ENCODE measurements around the gene GALNS. TPM values are rescaled to one million over a fixed set of nuclear protein-coding genes. Genes with fewer than 3 reads are reported as not detected.

The GALNS gene
- total and polyA plus RNA-seq, 10 donors, result 9.7 to 71.6 (median 42.9) TPM

GRCh38 chr16:88767546-88768070, 89.1 kb downstream of the GALNS start:
- intact Hi-C loops (cut with DNase I; ENCODE audit: low total_unique reads), result no loop called here
- Histone ChIP-seq H3K36me3 (peaks cover 0 to 27% (median 6%) of the 10 kb centered on the region in 6 donors), H3K27ac (peak overlapping the region in 6 of 8 donors; percentile 41 to 80 (median 72)), H3K4me1 (peaks cover 62 to 99% (median 82%) of the 10 kb centered on the region in 6 donors), H3K27me3 (replicated peaks in 1 of 7) (no peaks in the 10 kb centered on the region), H3K9me3 (no peaks in the 10 kb centered on the region), H3K4me3 (peak overlapping the region in 1 of 8 donors; percentile 24)
- 69 to 79% (median 72%) methylated on average over 12 of the region's 12 CpGs for WGBS, 5 donors
- TF ChIP-seq POLR2A (IDR thresholded peaks at IDR 0.05), result no peak
- no peak for TF ChIP-seq POLR2AphosphoS5 (IDR thresholded peaks at IDR 0.05)
- TF ChIP-seq CTCF (IDR thresholded peaks at IDR 0.05 in 8 of 11, conservative IDR thresholded peaks at IDR 0.05 in 3 of 11), result no peak
- DNase-seq, result no peak

- H3K4me1 ChIP-seq, result peaks cover 67 to 99% (median 82%) of the 10 kb centered on the region in 6 donors
- DNase-seq, result no peak
- intact Hi-C loops (cut with DNase I; ENCODE audit: low total_unique reads), result no loop called here
- no peaks in the 10 kb centered on the region for H3K27me3 ChIP-seq (replicated peaks in 1 of 7)
- WGBS, 5 donors, result 70 to 78% (median 77%) methylated on average over 11 of the region's 11 CpGs
- no peaks in the 10 kb centered on the region for H3K9me3 ChIP-seq
- H3K36me3 ChIP-seq, result peaks cover 0 to 32% (median 6%) of the 10 kb centered on the region in 6 donors
- H3K27ac ChIP-seq, result peak overlapping the region in 5 of 8 donors; percentile 69 to 80 (median 74)
- H3K4me3 ChIP-seq, result no peak overlapping the region
- TF ChIP-seq POLR2AphosphoS5 (IDR thresholded peaks at IDR 0.05) (no peak), CTCF (IDR thresholded peaks at IDR 0.05 in 8 of 11, conservative IDR thresholded peaks at IDR 0.05 in 3 of 11) (no peak), POLR2A (IDR thresholded peaks at IDR 0.05) (no peak)
Observed at GRCh38 chr16:88766975-88767374, 89.8 kb downstream of the GALNS start.

- Histone ChIP-seq H3K4me1 (peaks cover 56 to 100% (median 80%) of the 10 kb centered on the region in 6 donors), H3K36me3 (peaks cover 0 to 41% (median 6%) of the 10 kb centered on the region in 6 donors), H3K9me3 (no peaks in the 10 kb centered on the region), H3K27ac (no peak overlapping the region), H3K4me3 (no peak overlapping the region), H3K27me3 (replicated peaks in 1 of 7) (no peaks in the 10 kb centered on the region)
- WGBS, 5 donors, result 82 to 93% (median 91%) methylated on average over 8 to 9 of the region's 9 CpGs
- no peak for TF ChIP-seq POLR2A (IDR thresholded peaks at IDR 0.05)
- peak in 1 of 3 donors; percentile 9 for TF ChIP-seq POLR2AphosphoS5 (IDR thresholded peaks at IDR 0.05)
- DNase-seq, result no peak
- intact Hi-C loops (cut with DNase I; ENCODE audit: low total_unique reads), result no loop called here
Observed at GRCh38 chr16:88764913-88765349, 91.8 kb downstream of the GALNS start.

GRCh38 chr16:88764080-88764479, 92.7 kb downstream of the GALNS start:
- H3K27ac ChIP-seq, result peak overlapping the region in 1 of 8 donors; percentile 14
- TF ChIP-seq CTCF (IDR thresholded peaks at IDR 0.05 in 8 of 11, conservative IDR thresholded peaks at IDR 0.05 in 3 of 11), result no peak
- no peak for TF ChIP-seq POLR2A (IDR thresholded peaks at IDR 0.05)
- no peak for TF ChIP-seq POLR2AphosphoS5 (IDR thresholded peaks at IDR 0.05)
- peaks cover 0 to 45% (median 6%) of the 10 kb centered on the region in 6 donors for H3K36me3 ChIP-seq
- H3K27me3 ChIP-seq (replicated peaks in 1 of 7), result no peaks in the 10 kb centered on the region
- DNase-seq, result no peak
- intact Hi-C loops (cut with DNase I; ENCODE audit: low total_unique reads), result no loop called here
- 90 to 94% (median 93%) methylated on average over 19 of the region's 19 CpGs for WGBS, 5 donors
- H3K4me3 ChIP-seq, result no peak overlapping the region
- peaks cover 54 to 100% (median 80%) of the 10 kb centered on the region in 6 donors for H3K4me1 ChIP-seq
- H3K9me3 ChIP-seq, result peaks cover 0 to 2% (median 0%) of the 10 kb centered on the region in 8 donors

Other genes with a start within 250 kb of the GALNS start
- gene IL17C, start 218.4 kb downstream of the GALNS start, total RNA-seq, result 1 to 10 TPM in 1 of 7 donors, under 1 TPM in 1, not detected in 5; 0.82 to 1.2 TPM
- under 1 TPM; 0.39 to 0.64 (median 0.47) TPM for gene IL17C, start 218.4 kb downstream of the GALNS start, polyA plus RNA-seq
- gene CYBA, start 205.9 kb downstream of the GALNS start, total RNA-seq, result 100 to 1,000 TPM; 557 to 820 (median 628) TPM
- 100 to 1,000 TPM; 649 to 925 (median 917) TPM for gene CYBA, start 205.9 kb downstream of the GALNS start, polyA plus RNA-seq
- gene MVD, start 193.9 kb downstream of the GALNS start, total RNA-seq, result 10 to 100 TPM; 24.1 to 49.3 (median 35.1) TPM
- 10 to 100 TPM; 35.1 to 74.9 (median 57.3) TPM for gene MVD, start 193.9 kb downstream of the GALNS start, polyA plus RNA-seq
- 1 to 10 TPM; 4.8 to 7.6 (median 6.0) TPM for gene SNAI3, start 170.4 kb downstream of the GALNS start, total RNA-seq
- 1 to 10 TPM; 5.6 to 7.8 (median 7.1) TPM for gene SNAI3, start 170.4 kb downstream of the GALNS start, polyA plus RNA-seq
- gene RNF166, start 150.5 kb downstream of the GALNS start, total RNA-seq, result 100 to 1,000 TPM in 3 of 7 donors, 10 to 100 TPM in 4; 63.7 to 135 (median 99.1) TPM
- gene RNF166, start 150.5 kb downstream of the GALNS start, polyA plus RNA-seq, result 100 to 1,000 TPM in 1 of 3 donors, 10 to 100 TPM in 2; 55.7 to 132 (median 75.1) TPM
- gene CTU2, start 150.4 kb downstream of the GALNS start, total RNA-seq, result 10 to 100 TPM in 4 of 7 donors, 1 to 10 TPM in 3; 7.2 to 28.2 (median 11.7) TPM
- gene CTU2, start 150.4 kb downstream of the GALNS start, polyA plus RNA-seq, result 10 to 100 TPM; 16.6 to 24.5 (median 16.8) TPM
- 100 to 1,000 TPM; 154 to 249 (median 199) TPM for gene PIEZO1, start 71.7 kb downstream of the GALNS start, total RNA-seq
- gene PIEZO1, start 71.7 kb downstream of the GALNS start, polyA plus RNA-seq, result 100 to 1,000 TPM; 145 to 385 (median 371) TPM
- gene CDT1, start 53.2 kb downstream of the GALNS start, total RNA-seq, result 10 to 100 TPM in 2 of 7 donors, 1 to 10 TPM in 5; 1.5 to 17.2 (median 5.3) TPM
- gene CDT1, start 53.2 kb downstream of the GALNS start, polyA plus RNA-seq, result 1 to 10 TPM in 2 of 3 donors, under 1 TPM in 1; 1.00 to 3.9 (median 2.5) TPM
- gene APRT, start 45.0 kb downstream of the GALNS start, total RNA-seq, result 100 to 1,000 TPM in 3 of 7 donors, 10 to 100 TPM in 4; 84.1 to 112 (median 96.8) TPM
- gene APRT, start 45.0 kb downstream of the GALNS start, polyA plus RNA-seq, result 100 to 1,000 TPM; 187 to 259 (median 225) TPM
- 10 to 100 TPM; 28.9 to 44.1 (median 38.6) TPM for gene TRAPPC2L, start 180 bp upstream of the GALNS start, total RNA-seq
- 10 to 100 TPM; 55.0 to 87.5 (median 74.2) TPM for gene TRAPPC2L, start 180 bp upstream of the GALNS start, polyA plus RNA-seq
- 1 to 10 TPM in 1 of 7 donors, under 1 TPM in 2, not detected in 4; 0.72 to 1.3 (median 0.85) TPM for gene PABPN1L, start 9.7 kb upstream of the GALNS start, total RNA-seq
- under 1 TPM; 0.26 to 0.67 (median 0.29) TPM for gene PABPN1L, start 9.7 kb upstream of the GALNS start, polyA plus RNA-seq
- gene CBFA2T3, start 120.3 kb upstream of the GALNS start, total RNA-seq, result 10 to 100 TPM; 10.5 to 59.8 (median 56.3) TPM
- gene CBFA2T3, start 120.3 kb upstream of the GALNS start, polyA plus RNA-seq, result 10 to 100 TPM in 2 of 3 donors, 1 to 10 TPM in 1; 8.4 to 25.1 (median 14.3) TPM
- gene ACSF3, start 236.9 kb upstream of the GALNS start, total RNA-seq, result 10 to 100 TPM; 39.9 to 68.1 (median 50.0) TPM
- 10 to 100 TPM; 35.4 to 50.2 (median 45.9) TPM for gene ACSF3, start 236.9 kb upstream of the GALNS start, polyA plus RNA-seq